Stimulated activated naive CD8-positive, alpha-beta T cell treated with anti-CD3 and anti-CD28 coated beads, Interleukin-15, amount 100 ng/mL, for 72 hours (primary cell): Measurements from ENCODE around the gene IL17RC.
"Not testable (repeated sequence)": the region's sequence is repeated elsewhere in the genome, so short reads cannot be mapped to it uniquely, and the experiment has no call there.

Experiments used
- ATAC-seq: fragments of 150-1000 bp; cut with Tn5 transposase; 2 replicates; pipeline ENCODE4 v1.10.0; 2021; ENCODE audit warnings: mild to moderate bottlenecking, moderate library complexity
- DNase-seq, 2 donors: peaks; one replicate each; pipeline ENCODE4 v3.0.0; 2021 to 2022
- H3K27ac Mint-ChIP-seq, 2 donors: one replicate each; pipeline ENCODE4 v1.8.0; 2022; ENCODE audit warnings: mild to moderate bottlenecking in 2 of 2, mixed read lengths in 2 of 2, moderate library complexity in 2 of 2
- H3K27me3 Mint-ChIP-seq: one replicate; pipeline ENCODE4 v1.8.0; 2022; ENCODE audit warnings: mixed read lengths
- H3K4me1 Mint-ChIP-seq: one replicate; pipeline ENCODE4 v1.8.0; 2022; ENCODE audit warnings: mild to moderate bottlenecking, mixed read lengths
- H3K4me3 Mint-ChIP-seq, 2 donors: one replicate each; pipeline ENCODE4 v1.8.0; 2022; ENCODE audit warnings: mild to moderate bottlenecking in 2 of 2, mixed read lengths in 2 of 2, moderate library complexity in 1 of 2
- H3K9me3 Mint-ChIP-seq, 2 donors: one replicate each; pipeline ENCODE4 v1.8.0; 2022; ENCODE audit warnings: mixed read lengths in 2 of 2

Gene IL17RC, protein sequence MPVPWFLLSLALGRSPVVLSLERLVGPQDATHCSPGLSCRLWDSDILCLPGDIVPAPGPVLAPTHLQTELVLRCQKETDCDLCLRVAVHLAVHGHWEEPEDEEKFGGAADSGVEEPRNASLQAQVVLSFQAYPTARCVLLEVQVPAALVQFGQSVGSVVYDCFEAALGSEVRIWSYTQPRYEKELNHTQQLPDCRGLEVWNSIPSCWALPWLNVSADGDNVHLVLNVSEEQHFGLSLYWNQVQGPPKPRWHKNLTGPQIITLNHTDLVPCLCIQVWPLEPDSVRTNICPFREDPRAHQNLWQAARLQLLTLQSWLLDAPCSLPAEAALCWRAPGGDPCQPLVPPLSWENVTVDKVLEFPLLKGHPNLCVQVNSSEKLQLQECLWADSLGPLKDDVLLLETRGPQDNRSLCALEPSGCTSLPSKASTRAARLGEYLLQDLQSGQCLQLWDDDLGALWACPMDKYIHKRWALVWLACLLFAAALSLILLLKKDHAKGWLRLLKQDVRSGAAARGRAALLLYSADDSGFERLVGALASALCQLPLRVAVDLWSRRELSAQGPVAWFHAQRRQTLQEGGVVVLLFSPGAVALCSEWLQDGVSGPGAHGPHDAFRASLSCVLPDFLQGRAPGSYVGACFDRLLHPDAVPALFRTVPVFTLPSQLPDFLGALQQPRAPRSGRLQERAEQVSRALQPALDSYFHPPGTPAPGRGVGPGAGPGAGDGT

DNA sequence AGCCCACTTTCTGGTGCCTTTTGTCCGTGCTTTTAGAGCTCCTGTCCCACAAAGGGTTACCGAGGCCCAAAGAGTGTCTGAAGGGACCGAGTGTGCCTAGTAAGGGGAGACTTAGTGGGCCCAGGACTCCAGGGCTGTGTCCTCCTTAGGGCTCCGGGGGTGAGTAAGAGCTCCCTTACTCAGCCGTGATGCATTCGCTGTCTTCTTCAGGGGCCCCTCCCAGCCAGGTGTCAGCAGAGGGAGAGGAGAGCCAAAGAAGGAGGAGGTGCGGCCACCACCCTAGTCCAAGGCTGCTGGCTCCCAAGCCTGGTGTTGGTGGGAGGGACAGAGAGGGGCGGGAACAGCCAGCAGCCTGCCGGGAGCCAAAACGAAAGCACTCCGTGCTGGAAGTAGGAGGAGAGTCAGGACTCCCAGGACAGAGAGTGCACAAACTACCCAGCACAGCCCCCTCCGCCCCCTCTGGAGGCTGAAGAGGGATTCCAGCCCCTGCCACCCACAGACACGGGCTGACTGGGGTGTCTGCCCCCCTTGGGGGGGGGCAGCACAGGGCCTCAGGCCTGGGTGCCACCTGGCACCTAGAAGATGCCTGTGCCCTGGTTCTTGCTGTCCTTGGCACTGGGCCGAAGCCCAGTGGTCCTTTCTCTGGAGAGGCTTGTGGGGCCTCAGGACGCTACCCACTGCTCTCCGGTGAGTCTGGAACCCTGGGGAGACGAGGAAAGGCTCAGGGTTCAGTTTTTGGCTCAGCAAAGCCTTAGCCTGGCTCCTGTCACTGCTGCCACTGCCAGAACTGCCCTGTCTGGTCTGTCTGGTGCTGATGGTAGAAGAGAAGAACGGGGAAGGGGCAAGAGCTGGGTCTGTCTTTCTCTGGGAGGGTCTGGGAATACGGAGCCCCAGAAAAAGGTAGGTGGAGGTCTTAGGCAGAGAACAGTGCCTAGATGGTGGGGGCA, at the start of gene IL17RC:
Gene IL17RC (plus strand): TSS at position 365 of the 947 bp plus-strand sequence. CDS start 218 bp downstream, at position 583.
- H3K4me3 Mint-ChIP-seq: peak within 1 kb of the TSS; percentile 78 to 81
- peaks cover 23% of the 10 kb centered on the region for H3K4me1 Mint-ChIP-seq
- DNase-seq: peak in 1 of 2 donors; percentile 23
- peak within 1 kb of the TSS; percentile 80 to 89 for H3K27ac Mint-ChIP-seq
- ATAC-seq: peak; percentile 63
- H3K27me3 Mint-ChIP-seq: peaks cover 12% of the 10 kb centered on the region
- no peaks in the 10 kb centered on the region for H3K9me3 Mint-ChIP-seq

DNA sequence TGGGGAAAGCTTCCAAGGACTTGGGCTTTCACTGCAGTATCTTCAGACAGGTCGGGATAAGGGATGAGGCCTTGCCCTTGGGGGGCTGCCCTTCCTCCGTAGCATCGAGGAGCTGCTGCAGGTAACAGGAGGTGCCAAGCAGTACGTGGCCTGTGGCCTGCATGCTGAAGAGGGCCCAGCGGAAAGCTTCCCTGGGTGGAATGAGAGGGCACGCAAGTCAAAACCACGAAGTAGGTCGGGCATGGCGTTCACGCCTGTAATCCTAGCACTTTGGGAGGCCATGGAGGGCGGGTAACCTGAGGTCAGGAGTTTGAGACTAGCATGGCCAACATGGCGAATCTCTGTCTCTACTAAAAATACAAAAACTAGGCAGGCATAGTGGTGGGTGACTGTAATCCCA, 49.8 kb upstream of the IL17RC start:
- no peak overlapping the region for H3K4me3 Mint-ChIP-seq
- DNase-seq (no peak), ATAC-seq (no peak)
- H3K4me1 Mint-ChIP-seq: peaks cover 3% of the 10 kb centered on the region
- no peaks in the 10 kb centered on the region for H3K9me3 Mint-ChIP-seq
- H3K27me3 Mint-ChIP-seq: peaks cover 5% of the 10 kb centered on the region
- H3K27ac Mint-ChIP-seq: no peak overlapping the region

DNA sequence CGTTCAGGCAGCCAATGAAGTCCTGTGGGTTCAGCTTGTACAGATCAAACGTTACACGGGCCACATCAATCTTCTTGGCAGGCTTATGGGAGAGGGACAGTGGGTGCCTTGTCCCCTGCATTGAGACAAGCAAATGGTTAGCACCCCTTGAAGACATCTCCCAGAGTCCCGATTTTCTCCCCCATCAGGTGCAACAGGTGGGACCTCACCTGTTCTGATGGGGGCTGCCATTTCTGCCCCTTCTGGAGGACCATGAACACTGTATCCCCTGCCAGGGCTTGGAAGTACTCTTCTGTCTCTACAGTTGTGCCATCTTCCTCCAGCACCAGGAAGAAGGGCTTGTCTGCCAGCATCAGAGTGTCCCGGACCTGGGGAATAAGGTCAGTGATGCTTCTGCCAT, 46.9 kb upstream of the IL17RC start:
- Mint-ChIP-seq H3K27ac (peak overlapping the region in 1 of 2 donors; percentile 21), H3K9me3 (no peaks in the 10 kb centered on the region), H3K4me3 (no peak overlapping the region), H3K4me1 (no peaks in the 10 kb centered on the region), H3K27me3 (no peaks in the 10 kb centered on the region)
- DNase-seq: no peak
- no peak for ATAC-seq

DNA sequence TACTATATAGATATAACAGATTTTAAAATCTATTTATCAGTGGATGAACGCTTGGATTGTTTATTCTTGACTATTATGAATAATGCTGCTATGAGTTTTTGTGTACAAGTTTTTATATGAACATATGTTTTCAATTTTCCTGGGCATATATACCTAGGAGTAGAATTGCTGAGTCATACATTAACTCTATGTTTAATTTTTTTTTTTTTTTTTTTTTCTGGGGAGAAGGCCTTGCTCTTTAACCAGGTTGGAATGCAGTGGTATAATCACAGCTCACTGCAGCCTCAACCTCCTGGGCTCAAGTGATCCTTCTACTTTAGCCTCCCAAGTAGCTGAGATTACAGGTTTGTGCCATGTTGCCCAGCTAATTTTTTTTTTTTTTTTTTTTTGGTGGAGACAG, 45.9 kb upstream of the IL17RC start:
- no peaks in the 10 kb centered on the region for H3K27me3 Mint-ChIP-seq
- no peak overlapping the region for H3K4me3 Mint-ChIP-seq
- no peaks in the 10 kb centered on the region for H3K9me3 Mint-ChIP-seq
- DNase-seq (no peak), ATAC-seq (no peak)
- H3K4me1 Mint-ChIP-seq: no peaks in the 10 kb centered on the region
- H3K27ac Mint-ChIP-seq: no peak overlapping the region

DNA sequence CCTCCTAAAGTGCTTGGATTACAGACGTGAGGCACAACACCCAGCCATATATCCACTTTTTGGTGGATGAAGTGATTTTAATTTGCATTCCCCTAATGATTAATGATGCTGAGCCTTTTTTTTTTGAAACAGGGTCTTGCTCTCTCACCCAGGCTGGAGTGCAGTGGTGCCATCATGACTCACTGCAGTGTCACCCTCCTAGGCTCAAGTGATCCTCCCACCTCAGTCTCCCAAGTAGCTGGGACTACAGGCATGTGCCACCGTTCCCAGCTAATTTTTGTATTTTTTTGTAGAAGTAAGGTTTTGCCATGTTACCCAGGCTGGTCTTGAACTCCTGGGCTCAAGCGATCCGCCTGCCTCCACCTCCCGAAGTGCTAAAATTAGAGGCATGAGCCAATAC, 44.8 kb upstream of the IL17RC start:
- not testable (repeated sequence) for H3K9me3 Mint-ChIP-seq, DNase-seq, H3K27ac Mint-ChIP-seq, H3K4me3 Mint-ChIP-seq, ATAC-seq, H3K27me3 Mint-ChIP-seq, H3K4me1 Mint-ChIP-seq

DNA sequence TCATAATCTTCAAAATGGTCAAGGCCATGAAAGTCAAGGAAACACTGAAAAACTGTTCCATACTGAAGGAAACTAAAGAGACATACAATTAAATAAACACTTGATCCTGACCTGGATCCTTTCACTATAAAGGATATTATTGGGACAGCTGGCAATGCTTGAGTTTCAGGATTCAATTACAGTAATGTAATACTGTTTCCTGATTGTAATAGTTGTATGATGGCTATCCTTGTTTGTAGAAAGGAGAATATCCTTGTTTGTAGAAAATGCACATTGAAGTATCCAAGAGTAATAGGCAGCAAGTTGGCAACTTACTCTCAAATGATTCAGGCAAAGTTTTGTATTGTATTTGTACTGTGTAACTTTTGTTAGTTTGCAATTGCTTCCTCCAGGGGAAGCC, 41.5 kb upstream of the IL17RC start:
- no peak overlapping the region for H3K27ac Mint-ChIP-seq
- no peak overlapping the region for H3K4me3 Mint-ChIP-seq

DNA sequence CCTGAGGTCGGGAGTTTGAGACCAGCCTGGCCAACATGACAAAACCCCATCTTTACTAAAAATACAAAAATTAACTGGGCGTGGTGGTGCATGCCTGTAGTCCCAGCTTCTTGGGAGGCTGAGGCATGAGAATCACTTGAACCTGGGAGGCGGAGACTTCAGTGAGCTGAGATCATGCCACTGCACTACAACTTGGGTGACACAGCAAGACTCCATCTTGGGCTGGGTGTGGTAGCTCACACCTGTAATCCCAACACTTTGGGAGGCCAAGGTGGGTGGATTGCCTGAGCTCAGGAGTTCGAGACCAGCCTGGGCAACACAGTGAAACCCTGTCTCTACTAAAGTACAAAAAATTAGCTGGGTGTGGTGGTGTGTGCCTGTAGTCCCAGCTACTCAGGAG, 40.6 kb upstream of the IL17RC start:
- not testable (repeated sequence) for H3K27me3 Mint-ChIP-seq

More for the DNA sequence above, 41.5 kb upstream of the IL17RC start:
- H3K9me3 Mint-ChIP-seq: no peaks in the 10 kb centered on the region
- peaks cover 7% of the 10 kb centered on the region for H3K27me3 Mint-ChIP-seq
- ATAC-seq (no peak), DNase-seq (no peak)
- no peaks in the 10 kb centered on the region for H3K4me1 Mint-ChIP-seq

DNA sequence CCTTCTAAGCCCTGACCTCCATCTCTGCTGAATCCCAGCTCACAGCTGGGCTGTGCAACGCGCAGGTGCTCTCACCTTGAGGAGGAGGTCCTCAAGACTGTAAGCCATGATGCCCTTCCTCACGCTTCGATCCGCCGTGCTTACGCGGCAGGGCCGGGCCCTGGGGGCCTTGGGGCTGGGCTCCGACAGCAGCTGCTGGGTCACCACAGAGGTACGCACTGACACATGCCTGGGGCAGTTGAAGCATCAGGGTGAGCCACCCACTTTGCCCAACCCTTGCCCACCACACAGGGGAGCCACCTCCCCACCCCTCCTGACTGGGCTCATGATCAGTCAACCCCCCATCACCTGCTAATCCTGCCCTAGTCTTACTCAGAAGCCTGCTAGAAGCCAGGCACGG, 39.9 kb upstream of the IL17RC start:
- H3K27ac Mint-ChIP-seq: peak overlapping the region in 1 of 2 donors; percentile 82
- no peaks in the 10 kb centered on the region for H3K9me3 Mint-ChIP-seq
- peaks cover 7% of the 10 kb centered on the region for H3K27me3 Mint-ChIP-seq
- H3K4me1 Mint-ChIP-seq: no peaks in the 10 kb centered on the region
- DNase-seq (no peak), ATAC-seq (peak; percentile 67)
- no peak overlapping the region for H3K4me3 Mint-ChIP-seq

More for the DNA sequence above, 40.6 kb upstream of the IL17RC start:
- not testable (repeated sequence) for H3K4me1 Mint-ChIP-seq, DNase-seq, H3K27ac Mint-ChIP-seq, H3K4me3 Mint-ChIP-seq, ATAC-seq, H3K9me3 Mint-ChIP-seq

DNA sequence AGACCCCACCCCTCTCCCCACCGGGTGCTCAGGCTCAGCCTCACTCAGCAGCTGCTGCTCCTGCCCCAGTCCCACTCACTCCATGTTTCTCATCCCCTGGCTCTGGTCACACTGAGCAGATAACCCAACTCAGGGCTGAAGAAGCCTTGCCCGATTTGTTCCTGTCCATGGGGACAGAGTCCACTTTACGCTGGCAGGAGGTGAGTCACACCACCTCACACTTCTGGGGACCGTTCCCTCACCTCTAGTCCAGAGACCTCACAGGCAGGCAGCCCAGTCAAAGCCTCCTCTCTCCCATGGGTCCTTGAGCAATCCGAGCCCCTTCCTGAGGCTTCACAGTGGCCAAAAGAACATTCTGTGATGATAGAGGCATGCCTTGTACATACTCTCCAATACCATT, 38.2 kb upstream of the IL17RC start:
- Mint-ChIP-seq H3K27ac (no peak overlapping the region), H3K27me3 (peaks cover 7% of the 10 kb centered on the region), H3K4me3 (no peak overlapping the region), H3K4me1 (no peaks in the 10 kb centered on the region), H3K9me3 (no peaks in the 10 kb centered on the region)
- ATAC-seq (no peak), DNase-seq (no peak)

DNA sequence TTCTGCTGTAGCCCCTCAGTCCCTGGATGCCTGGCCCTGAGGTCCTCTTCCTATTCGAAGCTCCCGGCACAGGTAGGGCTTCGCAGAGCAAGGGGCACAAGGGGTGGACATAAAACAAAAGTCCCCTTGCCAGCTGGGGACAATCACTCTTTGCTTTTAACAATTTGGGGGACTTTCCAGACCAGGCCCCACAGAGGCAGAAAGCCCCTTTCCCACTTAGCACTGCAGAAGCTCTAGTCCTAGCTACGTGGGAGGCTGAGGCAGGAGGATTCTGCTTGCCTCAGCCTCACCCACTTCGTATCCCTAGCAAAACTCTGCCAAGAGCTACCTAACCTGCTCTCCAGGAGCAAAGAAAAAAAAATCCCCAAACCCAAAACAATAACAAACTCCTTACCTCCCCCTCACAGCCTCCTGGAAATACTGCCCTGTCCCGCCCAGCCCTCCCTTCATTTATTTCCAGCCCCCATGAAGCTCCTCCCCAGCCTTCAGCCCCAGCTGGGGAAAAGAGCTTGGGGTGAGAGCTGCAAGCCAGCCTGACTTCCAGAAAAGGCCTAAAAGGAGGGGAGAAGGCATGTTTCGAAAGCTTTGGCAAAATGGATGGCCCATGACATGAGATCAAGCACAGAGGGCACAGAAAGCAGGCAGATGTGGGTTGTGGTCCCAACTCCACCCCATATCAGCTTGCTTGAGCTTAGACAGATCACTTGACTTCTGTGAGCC, 36.9 kb upstream of the IL17RC start, which contains the start of gene CIDEC:
Gene CIDEC (minus strand): TSS at position 424 of the 720 bp plus-strand sequence. CDS start 1,767 bp downstream, outside the sequence.
- DNase-seq: no peak
- ATAC-seq: no peak
- H3K27ac Mint-ChIP-seq: peak within 1 kb of the TSS; percentile 30 to 57
- H3K27me3 Mint-ChIP-seq: peaks cover 7% of the 10 kb centered on the region
- no peaks in the 10 kb centered on the region for H3K9me3 Mint-ChIP-seq
- no peak within 1 kb of the TSS for H3K4me3 Mint-ChIP-seq
- no peaks in the 10 kb centered on the region for H3K4me1 Mint-ChIP-seq

DNA sequence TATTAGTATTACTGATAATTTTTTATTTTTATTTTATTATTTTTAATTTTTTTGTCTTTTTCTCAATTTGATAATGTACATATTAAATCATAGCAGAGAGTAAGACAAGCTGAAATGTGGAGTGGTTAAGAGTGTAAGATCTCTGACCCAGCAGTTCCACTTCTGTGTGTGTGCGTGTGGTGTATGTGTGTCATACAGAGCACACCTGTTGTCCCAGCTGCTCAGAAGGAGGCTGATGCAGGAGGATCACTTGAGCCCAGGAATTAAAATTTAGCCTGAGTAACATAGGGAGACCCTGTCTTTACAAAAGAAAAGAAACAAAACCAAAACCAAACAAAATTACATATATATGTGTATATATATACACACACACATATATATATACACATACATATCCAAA, 35.5 kb upstream of the IL17RC start:
- no peak for DNase-seq
- Mint-ChIP-seq H3K27ac (no peak overlapping the region), H3K4me3 (no peak overlapping the region), H3K4me1 (no peaks in the 10 kb centered on the region), H3K9me3 (no peaks in the 10 kb centered on the region), H3K27me3 (peaks cover 7% of the 10 kb centered on the region)
- ATAC-seq: no peak

DNA sequence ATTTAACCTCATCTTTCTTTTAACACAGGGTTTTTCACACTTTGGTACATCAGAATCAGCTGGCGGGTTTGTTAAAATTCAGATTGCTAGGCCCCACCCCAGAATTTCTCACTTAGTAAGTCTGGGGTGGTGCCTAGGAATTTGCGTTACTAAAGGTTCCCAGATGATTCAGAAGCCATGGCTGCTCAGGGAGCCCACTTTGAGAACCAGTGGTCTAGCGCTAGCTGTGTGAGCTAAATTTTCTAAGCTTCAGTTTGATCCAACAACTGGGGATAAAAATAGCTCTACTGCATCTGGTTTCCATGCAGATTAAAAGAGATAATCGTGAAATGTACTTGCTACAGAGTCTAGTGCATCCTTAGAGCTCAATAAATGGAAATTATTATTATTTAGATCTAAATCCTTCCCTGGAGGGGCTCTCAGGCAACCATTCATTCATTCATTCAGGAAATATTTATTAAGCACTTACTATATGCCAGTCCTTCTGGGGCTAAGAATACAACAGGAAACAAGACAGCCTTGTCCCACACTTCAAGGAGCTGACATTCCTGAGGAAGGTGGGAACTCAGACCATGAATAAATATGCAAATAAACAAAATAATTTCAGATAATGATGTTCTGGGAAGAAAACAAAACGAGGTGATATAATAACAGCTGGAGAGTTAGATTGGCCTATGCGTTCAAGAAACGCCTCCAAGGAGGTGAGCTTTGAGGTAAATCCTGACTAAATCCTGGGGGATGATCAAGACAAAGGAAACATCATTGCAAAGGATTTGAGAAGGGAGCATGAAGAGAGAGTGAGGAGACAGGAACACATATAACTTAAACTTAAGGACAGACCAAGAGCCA, 33.0 kb upstream of the IL17RC start:
- Mint-ChIP-seq H3K27ac (no peak overlapping the region), H3K4me1 (no peaks in the 10 kb centered on the region), H3K4me3 (no peak overlapping the region), H3K27me3 (peaks cover 1% of the 10 kb centered on the region), H3K9me3 (no peaks in the 10 kb centered on the region)
- no peak for ATAC-seq
- no peak for DNase-seq

DNA sequence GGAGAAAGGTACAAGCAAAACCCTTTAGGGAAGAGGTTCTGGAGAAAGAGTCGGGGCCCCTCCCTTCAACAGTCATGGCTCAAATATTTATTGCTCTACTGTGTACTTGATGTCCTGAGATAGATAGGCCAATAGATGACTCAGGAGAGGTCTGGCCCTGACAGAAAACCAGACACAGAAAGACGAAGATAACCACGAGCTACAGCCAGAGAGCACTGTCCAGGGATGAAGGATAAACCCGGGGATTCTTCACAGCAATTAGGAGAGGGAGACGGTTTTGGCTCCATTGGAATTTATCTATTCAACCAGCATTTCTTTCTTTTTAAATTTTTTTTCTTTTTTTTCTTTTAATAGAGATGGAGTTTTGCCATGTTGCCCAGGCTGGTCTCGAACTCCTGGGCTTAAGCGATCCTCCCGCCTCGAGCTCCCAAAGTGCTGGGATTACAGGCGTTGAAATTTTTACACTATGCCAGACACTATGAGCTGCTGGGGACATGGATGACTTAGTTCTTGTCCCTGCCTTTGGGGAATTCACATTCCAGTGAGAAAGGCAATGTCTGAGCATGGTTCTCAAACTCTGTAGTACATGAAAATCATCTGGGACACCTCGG, 32.2 kb upstream of the IL17RC start:
- no peaks in the 10 kb centered on the region for H3K27me3 Mint-ChIP-seq
- H3K9me3 Mint-ChIP-seq: no peaks in the 10 kb centered on the region
- H3K4me1 Mint-ChIP-seq: peaks cover 2% of the 10 kb centered on the region
- H3K4me3 Mint-ChIP-seq: no peak overlapping the region
- DNase-seq: no peak
- no peak for ATAC-seq
- H3K27ac Mint-ChIP-seq: no peak overlapping the region

DNA sequence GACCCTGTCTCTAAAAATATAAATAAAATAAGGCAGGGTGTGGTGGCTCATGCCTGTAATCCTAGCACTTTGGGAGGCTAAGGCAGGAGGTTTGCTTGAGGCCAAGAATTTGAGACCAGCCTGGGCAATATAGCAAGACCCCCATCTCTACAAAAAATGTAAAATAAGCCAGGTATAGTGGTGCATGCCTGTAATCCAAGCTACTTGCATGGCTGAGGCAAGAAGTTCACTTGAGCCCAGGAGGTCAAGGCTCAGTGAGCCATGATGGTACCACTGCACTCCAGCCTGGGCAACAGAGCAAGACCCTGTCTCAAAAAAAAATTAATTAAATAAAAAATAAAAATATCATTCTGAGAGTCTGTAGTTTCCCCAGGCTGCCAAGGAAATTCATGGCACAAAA, 30.6 kb upstream of the IL17RC start:
- DNase-seq (no peak), ATAC-seq (no peak)
- Mint-ChIP-seq H3K4me3 (no peak overlapping the region), H3K27ac (no peak overlapping the region), H3K4me1 (peaks cover 7% of the 10 kb centered on the region), H3K9me3 (no peaks in the 10 kb centered on the region), H3K27me3 (no peaks in the 10 kb centered on the region)
